ENCODE results near the gene AQP12A.
"Not testable (repeated sequence)": the region's sequence is repeated elsewhere in the genome, so short reads cannot be mapped to it uniquely, and the experiment has no call there.

The AQP12A gene

DNA sequence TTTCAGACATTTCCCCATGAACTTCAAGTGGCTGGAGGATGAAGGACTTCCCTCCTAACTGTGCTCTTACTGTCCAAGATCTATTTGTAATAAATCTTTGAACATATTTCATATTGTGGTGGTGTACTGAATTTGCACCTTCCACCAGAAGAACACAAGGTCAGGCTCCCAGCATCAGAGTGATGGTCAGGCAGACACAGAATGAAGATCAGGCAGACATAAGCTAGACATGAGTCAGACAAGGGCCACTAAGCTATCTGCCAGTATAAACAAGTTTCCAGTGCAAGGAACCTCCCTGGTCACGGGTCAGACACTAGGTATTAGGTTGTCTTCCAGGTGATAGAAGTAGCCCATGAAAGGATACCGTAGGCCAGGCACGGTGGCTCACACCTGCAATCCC, 29.0 kb upstream of the AQP12A start:
- DNase-seq, result no peak

DNA sequence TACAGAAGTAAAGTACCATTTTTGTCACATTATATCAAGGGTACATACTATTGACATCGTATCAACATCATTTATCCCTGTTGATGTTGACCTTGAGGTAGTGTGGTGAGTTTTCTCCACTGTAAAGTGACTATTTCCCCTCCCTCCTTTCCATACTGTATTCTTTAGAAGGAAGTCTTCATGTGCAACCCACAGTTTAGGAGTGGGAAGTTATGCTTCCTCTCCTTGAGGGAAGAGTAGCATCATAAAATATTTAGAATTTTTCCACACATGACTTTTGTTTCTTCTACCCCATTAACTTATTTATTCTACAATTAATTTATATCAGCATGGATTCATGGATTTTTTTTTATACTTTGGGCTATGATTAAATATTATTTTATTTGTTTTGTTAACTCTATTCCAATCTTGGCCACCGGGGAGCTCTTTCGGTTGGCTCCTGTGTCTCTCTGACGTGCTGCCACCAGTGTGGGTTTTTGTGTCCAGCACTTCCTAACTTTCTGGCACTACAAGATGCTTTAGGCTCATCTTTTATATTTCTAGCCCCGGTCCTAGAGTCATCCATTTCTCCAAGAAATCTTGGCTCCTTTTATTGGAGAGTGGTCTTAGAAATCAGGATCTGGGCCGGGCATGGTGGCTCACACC, 28.0 kb upstream of the AQP12A start:
- no peak for DNase-seq

- no peak for DNase-seq
These were observed 27.0 kb upstream of the AQP12A start for GRCh38 chr2:240664622-240665021.

GRCh38 chr2:240670402-240670801, 21.3 kb upstream of the AQP12A start:
- no peak for DNase-seq

- no peak for DNase-seq
These were observed 20.7 kb upstream of the AQP12A start for GRCh38 chr2:240670950-240671349.

GRCh38 chr2:240672076-240672700, 19.5 kb upstream of the AQP12A start:
- DNase-seq, result no peak

DNA sequence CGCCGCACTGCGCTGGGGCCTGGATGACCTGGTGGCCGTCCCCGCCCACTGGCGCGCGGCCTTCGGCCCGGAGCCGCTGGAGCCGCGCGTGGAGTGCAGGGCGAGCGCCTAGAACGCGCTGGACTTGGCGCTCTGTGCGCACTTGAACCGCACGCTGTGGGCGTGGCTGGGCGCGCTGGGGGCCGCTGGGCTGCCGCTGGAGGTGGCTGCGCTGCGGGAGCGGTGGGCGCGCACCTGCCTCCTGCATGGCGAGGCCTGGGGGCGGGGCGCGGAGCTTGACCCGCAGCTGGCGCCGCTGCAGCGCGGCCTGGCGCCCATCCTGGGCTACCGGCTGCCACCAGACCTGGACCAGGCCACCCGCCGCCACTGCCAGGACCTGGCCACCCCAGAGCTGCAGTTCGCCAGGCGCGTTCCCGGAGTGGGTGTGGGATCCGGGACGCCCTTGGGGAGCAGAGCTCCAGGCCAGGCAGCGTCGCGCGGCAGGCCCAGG, 18.9 kb upstream of the AQP12A start:
- DNase-seq, result no peak

GRCh38 chr2:240674461-240675184, 17.0 kb upstream of the AQP12A start:
- DNase-seq, result peak in 1 of 2 donors; percentile 30

- not testable (repeated sequence) for DNase-seq
These were observed 16.3 kb upstream of the AQP12A start for GRCh38 chr2:240675345-240675744.

DNA sequence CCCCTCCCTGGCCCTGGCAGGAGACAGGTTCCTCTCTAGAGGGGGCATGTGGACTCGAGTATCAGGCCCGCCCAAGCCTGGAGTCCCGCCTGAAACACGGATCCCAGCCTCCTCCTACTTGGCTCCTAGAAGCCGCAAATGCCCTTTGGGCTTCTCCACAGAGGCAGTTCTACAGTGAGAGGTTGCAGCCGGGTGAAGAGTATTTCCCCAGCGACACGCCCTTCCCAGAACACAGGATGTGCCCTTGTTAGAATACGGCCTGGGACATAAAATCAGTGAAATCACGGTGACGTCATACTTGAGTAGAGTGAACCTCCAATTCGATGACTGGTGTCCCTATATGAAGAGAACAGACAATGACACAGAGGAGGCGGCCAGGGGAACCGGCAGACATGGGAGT, 13.6 kb upstream of the AQP12A start:
- DNase-seq, result not testable (repeated sequence)

GRCh38 chr2:240678909-240679308, 12.8 kb upstream of the AQP12A start:
- not testable (repeated sequence) for DNase-seq

DNA sequence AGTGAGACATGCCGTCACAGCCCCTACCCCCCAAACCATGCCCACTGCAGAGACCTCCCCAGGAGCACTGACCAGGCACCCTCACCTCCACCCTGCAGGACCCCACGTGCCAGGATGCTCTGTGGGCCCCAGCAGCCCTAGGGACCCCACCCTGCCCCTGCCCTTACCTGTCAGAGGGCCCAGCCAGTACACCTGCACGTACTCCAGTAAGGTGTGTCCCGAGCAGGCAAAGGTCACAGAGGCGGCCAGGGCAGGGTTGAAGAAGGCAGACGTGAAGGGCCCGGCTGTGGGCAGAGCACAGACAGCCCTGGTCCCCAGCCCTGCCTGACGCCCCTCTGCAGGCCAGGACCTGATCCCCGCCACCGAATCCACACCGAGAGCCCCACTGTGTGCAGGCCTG, 11.5 kb upstream of the AQP12A start:
- not testable (repeated sequence) for DNase-seq

- DNase-seq, result not testable (repeated sequence)
These were observed 9.0 kb upstream of the AQP12A start, which contains the start of gene AQP12B for GRCh38 chr2:240682431-240683224. TSS of gene AQP12B (minus strand) at chr2:240682885. CDS start at chr2:240682837, 48 bp downstream.

- not testable (repeated sequence) for DNase-seq
These were observed 8.2 kb upstream of the AQP12A start for GRCh38 chr2:240683329-240683979.

DNA sequence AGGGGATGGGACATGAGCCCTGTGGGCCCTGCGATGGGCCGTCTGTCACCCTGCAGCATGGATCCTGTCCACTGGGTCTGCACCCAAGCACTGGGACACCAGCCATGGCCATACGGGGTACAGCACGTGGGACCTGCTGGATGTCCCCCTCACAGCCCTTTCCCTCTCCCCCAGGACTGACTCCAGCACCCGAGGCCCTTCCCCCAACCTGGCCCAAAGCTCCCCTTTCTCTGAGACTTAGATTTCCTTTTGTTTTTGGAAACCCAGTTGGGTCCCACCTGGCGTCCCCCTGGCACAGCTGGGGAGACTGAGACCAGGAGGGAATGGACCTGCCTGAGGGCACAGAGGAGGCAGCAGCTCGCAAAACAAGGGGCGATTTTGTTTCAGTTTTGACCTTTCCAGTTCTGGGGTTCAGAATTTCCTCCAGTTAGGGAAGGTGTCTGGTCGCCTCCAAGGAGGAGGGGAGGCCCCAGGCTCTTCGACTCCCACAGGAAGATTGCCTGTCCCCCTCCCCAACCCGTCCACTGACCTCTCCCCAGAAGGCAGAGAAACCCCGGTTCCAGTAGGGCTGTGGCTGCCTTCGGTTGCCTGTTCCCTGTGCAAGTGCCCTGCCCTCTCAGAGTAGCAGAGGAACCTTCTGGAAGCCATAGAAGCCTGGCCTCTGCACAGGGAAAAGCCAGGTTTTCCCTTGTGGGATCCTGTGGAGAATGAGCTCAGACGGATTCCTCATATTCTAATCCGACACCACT, 7.5 kb upstream of the AQP12A start:
- DNase-seq, result not testable (repeated sequence)

GRCh38 chr2:240685771-240686371, 5.8 kb upstream of the AQP12A start:
- DNase-seq, result no peak

DNA sequence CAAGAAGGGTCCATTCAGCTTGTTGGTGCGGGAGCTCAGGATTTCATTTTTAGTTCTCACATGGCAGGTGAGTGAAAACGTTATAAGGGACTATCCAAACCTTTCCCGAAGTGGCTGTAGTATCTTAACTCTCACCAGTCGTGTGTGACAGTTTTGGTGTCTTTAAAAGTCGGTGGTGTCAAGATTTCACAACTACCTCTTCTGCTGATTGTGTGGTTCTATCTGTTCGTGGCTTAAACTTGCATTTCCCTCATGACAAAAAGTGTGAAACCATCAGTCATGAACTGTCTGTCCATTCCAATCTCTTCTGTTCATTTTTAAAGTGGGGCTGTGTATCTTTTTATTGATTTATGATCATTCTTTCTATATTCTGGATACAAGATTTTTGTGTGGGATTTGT, 5.2 kb upstream of the AQP12A start:
- no peak for DNase-seq

- no peak for DNase-seq
These were observed 4.5 kb upstream of the AQP12A start for GRCh38 chr2:240687045-240687740.

DNA sequence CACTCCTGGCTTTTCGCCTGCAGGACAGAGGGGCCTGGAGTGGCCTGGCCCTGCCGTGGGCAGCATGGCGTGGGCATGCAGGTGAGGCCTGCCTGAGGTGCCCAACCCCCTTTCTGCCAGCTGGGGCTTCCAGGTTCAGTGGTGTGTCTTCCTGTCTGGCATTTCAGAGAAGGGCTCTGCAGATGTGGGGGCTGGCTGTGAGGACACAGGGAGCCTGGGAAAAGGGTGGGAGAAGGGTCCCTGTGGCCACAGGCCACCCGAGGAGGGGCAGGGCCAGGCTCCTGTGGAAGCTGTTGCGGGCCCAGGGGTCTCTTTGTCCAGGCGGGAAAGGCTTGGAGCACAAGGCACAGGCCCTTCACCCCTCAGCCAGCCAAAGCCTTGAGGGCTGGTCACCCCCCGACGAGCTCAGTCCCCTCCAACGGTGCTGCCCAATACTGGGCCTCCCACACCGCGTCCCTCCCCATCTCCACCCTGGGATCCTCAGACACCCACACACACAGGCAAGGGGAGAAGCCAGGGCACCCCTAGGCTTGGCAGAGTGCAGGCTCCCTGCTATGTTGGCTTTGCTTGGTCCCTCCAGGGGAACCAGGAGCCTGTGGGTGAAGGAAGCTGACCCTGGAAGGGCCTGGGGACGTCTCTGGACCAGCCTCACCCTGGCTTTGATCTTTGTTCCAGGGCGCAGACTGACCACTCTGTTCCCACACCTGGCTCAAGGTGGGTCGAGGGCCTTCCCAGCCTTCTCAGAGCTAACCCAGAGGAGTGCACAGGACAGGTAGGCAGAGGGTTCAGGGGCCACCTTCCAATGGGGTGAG, 3.7 kb upstream of the AQP12A start:
- no peak for DNase-seq

DNA sequence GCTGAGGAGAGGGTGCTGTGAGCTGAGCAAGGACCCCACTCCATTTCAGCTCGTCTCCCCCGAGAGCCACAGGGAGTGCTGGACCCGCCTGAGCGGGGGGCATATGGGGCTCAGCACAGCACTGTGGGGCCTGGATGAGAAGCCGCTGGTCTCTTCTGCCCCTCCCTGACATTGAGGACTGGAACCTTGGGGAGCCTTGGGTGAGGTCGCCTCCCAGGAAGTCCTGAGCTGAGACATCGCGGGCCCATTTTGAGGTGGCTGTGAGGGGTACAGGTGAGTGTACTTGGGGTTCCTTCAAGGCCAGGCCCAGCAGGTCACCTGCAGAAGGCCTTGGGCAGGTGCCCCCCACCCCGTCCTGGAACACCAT, 3.1 kb upstream of the AQP12A start:
- DNase-seq, result no peak
